K562 treated with DMSO at 1 percent for 12 hours (cell line): ENCODE data around the gene DSTYK. TPM values are rescaled to one million over a fixed set of nuclear protein-coding genes. Genes with fewer than 3 reads are reported as not detected.

Experiments used
- total RNA-seq: library from RNA; unstranded; fragments of 300-600 nt; gene quantifications from 2 replicates; pipeline ENCODE4 v1.2.3, GENCODE V29; 2022; ENCODE audit not compliant: insufficient read depth

The DSTYK gene, protein sequence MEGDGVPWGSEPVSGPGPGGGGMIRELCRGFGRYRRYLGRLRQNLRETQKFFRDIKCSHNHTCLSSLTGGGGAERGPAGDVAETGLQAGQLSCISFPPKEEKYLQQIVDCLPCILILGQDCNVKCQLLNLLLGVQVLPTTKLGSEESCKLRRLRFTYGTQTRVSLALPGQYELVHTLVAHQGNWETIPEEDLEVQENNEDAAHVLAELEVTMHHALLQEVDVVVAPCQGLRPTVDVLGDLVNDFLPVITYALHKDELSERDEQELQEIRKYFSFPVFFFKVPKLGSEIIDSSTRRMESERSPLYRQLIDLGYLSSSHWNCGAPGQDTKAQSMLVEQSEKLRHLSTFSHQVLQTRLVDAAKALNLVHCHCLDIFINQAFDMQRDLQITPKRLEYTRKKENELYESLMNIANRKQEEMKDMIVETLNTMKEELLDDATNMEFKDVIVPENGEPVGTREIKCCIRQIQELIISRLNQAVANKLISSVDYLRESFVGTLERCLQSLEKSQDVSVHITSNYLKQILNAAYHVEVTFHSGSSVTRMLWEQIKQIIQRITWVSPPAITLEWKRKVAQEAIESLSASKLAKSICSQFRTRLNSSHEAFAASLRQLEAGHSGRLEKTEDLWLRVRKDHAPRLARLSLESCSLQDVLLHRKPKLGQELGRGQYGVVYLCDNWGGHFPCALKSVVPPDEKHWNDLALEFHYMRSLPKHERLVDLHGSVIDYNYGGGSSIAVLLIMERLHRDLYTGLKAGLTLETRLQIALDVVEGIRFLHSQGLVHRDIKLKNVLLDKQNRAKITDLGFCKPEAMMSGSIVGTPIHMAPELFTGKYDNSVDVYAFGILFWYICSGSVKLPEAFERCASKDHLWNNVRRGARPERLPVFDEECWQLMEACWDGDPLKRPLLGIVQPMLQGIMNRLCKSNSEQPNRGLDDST
- total RNA-seq, result 2.8 and 9.5 TPM in 2 replicates

DNA sequence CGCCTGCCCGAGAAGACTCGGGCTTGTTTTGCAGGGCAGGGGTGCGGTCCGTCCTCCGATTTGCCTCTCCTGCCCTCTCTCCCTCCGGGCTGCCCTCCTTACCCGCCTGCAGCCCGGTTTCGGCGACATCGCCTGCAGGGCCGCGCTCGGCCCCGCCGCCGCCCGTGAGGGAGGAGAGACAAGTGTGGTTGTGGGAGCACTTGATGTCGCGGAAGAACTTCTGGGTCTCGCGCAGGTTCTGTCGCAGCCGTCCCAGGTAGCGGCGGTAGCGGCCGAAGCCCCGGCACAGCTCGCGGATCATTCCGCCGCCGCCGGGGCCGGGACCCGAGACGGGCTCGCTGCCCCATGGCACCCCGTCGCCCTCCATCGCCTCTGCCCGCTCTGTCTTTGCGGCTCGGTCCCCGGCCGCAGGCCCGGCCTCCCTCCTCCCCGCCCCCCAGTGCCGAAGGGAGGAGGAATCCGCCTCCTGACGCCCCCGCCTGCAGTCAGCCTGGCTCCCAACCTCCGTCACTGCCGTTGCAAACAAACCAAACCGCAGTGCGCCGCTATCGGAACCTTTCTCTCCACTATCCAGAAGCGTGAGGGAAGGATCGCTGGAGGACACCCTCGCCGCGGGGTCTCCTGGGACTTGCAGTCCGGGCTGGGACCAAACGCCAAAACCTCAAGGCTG is at the start of gene DSTYK:
Gene DSTYK, minus strand, starts transcription at position 534 of the 670 bp plus-strand sequence. Its CDS starts 167 bp downstream, at position 367.

DNA sequence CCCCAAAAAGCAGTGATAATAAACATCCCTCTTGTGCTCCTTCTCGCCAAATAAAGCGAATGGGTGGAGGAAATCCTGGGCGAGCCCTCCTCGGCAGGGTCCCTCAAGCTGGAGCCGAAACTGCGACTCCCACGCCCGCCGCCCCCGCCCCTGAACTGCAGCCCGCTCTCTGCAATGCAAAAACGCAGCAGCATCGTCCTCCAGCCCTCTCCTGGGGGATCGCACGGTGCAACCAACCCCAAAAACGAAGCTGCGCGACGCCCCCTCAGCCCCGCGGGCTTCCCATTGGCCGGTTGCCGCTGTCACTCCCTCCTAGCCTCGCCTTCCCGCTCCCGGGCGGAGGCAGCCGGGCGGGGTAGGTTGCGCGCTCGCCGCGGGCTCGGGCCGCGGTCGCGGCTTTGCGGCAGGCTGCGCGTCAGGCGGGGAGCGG is 16.1 kb upstream of the DSTYK start, which contains the start of gene TMCC2:
Gene TMCC2, plus strand, starts transcription at position 363 of the 430 bp plus-strand sequence. CDS start 619 bp downstream, outside the sequence.

DNA sequence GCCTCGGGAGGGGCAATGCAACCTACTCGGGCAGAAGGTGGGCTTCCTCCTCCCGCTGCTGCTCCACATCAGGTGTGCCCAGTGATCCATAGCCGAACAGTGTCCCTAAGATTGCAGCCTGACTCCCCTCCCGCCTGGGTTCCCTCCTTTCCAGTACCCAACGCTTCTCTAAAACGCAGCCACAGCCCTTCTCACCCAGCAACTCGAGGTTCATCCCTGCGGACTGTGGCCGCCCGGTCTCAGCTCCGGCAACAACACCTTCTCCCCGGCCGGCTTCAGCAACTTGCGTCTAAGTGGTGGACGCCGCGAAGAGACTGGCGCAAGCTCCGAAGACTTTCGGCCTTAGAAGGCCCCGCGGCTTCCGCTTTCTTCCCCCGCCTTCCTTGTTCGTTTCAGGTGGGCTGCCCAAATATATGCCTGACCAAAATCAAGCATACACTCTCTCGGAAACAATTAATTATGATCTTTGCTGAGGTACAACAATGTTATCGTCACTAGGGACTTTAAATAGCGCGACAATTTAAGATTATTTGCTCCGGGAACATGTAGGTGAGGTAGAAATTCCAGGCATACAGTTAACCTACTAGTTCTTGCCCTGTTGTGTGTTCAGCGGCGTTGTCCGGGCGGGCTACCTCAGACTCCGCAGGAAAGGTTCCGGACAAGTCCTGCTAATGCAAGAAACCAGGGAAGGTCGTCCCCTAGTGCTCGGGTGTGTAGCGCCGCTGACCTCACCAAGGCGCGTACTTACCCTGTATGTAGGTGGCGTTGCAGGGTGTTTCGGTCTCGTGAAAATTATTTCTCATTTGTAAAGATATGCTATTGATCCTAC is 89.6 kb downstream of the DSTYK start, which contains the start of gene RBBP5:
Gene RBBP5, minus strand, starts transcription at position 319 of the 829 bp plus-strand sequence. Its CDS starts 105 bp downstream, at position 214.

Other genes with a start within 250 kb of the DSTYK start
- gene CNTN2, start 168.5 kb downstream of the DSTYK start, total RNA-seq, result not detected in 2 replicates
- gene TMEM81, start 127.2 kb downstream of the DSTYK start, total RNA-seq, result 8.5 and 10.7 TPM in 2 replicates
- 9.1 and 23.5 TPM in 2 replicates for gene RBBP5, start 89.7 kb downstream of the DSTYK start, total RNA-seq
- 8.3 and 12.1 TPM in 2 replicates for gene TMCC2, start 16.2 kb upstream of the DSTYK start, total RNA-seq
- 0.44 and 1.1 TPM in 2 replicates for gene NUAK2, start 110.0 kb upstream of the DSTYK start, total RNA-seq
- gene KLHDC8A, start 145.2 kb upstream of the DSTYK start, total RNA-seq, result not detected in 2 replicates
- not detected in 2 replicates for gene LEMD1, start 210.4 kb upstream of the DSTYK start, total RNA-seq
- 0.35 and 0.73 TPM in 2 replicates for gene BLACAT1, start 244.3 kb upstream of the DSTYK start, total RNA-seq